ENCODE results near the gene SH3GLB2.
"Not testable (repeated sequence)": the region's sequence is repeated elsewhere in the genome, so short reads cannot be mapped to it uniquely, and the experiment has no call there.

SH3GLB2 gene

DNA sequence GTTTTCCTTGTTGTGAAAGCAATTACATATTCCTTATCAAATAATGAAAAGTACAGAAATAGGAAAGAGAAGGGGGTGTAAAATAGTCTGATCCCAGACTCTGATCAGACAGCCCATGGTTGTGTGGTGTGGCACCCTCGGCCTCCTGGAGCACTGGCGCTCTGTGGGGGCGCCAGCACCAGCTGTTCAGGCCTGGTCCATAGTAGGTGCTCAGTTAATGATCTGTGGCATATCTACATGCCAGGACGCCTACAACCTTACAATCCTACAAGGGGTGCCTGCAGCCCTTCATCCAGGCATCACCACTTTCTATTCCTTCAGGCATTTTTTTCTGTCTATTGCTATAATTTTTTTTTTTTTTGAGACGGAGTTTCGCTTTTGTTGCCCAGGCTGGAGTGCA is 24.9 kb upstream of the SH3GLB2 start:
- no peak for DNase-seq (ENCODE audit: low spot score)

DNA sequence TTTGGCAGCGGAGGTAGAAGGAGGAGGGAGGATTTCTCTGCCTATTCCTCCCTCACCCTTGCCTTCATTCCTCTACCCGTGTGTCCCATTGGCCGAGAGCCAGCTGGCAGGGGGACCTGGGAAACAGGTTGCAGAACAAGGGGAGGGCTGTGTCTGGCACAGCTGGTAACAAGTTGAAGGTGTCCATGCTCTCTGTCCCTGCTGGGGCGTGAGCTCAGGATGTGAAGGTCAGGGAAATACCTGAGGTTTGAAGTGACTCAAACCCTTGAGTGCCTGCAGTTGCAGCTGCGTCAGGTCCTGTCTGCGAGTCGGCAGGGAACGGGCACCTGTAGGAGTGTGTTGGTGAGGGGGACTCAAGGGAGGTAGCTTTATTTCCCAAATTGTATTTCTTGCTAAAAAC is 24.5 kb upstream of the SH3GLB2 start:
- no peak for DNase-seq (ENCODE audit: low spot score)

DNA sequence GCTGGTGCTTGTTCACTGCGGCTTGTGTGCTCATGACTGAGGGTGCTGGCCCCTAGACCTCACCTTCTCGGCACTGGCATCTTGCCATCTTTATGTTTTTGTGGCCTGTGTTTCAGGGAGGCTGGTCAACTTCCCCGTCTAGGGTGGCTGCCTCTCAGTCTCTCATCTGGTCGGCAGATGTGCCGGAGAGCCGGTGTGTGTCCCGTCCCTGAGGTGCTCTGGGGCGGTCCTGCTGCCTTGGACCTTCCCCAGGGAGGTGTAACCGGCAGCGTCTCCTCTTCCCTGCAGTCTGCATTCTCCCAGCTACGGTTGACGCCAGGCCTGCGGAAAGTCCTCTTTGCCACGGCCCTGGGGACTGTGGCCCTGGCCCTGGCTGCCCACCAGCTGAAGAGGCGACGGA is 13.9 kb upstream of the SH3GLB2 start:
- DNase-seq (ENCODE audit: low spot score) = no peak

DNA sequence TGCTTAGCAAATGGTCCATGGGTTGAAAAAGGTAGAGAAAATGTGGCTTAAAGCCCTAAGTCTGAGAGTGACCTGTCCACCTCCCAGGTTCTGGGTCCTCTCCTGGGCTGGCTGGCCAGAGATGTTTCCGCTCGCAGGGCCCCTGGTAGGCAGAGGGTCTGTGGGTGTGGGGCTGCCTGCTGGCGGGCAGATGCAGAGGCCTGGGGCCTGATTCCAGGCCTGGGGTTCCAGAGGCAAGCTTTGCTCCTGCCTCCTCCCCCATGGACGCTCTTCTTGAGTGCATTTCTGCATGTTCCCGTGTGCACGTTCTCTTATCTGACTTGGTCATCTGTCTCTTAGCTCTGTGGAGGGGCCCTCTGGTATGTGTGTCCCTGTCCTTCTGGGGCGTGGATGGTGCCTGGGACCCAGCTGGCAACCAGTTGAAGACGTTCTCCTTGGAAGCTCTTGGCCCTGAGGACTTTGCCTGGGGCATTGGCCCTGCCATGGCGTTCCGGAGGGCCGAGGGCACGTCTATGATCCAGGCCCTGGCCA is 12.0 kb upstream of the SH3GLB2 start:
- no peak for DNase-seq (ENCODE audit: low spot score)

DNA sequence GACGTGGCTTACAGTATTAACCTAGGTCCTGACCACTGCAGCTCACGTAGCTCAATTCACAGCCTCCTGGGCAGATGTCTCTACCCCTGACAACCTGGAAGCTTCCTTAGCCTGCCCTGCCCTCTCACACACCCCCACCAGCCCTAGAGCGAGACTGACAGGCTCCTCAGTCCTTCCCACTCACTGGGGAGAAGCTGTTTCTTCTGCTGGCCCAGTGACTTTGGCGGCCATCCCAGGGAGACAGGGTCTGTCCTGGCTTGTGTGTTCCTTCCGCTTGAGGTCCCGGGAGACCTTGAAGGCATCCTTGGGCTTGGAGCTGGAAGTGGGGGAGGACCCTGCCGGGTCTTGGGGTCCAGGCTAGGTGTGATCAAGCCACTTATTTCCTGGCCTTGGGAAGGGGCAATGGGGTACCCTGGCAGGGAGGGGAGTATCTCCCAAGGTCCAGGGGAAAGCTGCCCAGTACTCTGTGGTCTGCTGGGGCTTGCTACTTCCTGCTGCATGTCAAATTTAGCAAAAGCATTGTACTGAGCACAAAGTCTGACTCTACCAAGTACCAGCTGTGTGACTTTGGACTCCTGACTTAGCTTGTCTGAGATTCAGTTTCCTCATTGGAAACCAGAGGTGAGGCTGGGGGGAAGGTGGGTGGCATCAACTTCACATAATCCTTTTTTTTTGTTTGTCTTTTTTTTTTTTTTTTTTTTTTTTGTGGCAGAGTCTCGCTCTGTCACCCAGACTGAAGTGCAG is 10.2 kb upstream of the SH3GLB2 start:
- no peak for DNase-seq (ENCODE audit: low spot score)

DNA sequence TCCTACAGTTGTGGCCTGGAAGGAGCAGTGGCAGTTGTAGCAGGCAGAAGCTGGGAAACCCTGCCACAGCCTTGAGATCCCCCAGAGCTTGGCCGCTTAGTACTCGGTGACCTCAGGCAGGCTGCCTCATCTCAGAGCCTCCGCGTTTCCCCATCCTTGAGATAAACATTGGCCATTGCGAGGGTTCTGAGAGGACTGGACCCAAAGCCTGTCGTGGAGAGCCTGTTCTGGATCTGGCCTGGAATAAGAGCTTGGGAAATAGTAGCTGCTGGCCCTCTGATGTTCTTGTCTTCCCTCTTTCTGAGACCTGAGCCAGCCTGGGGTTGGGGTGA is 9.6 kb upstream of the SH3GLB2 start:
- no peak for DNase-seq (ENCODE audit: low spot score)

DNA sequence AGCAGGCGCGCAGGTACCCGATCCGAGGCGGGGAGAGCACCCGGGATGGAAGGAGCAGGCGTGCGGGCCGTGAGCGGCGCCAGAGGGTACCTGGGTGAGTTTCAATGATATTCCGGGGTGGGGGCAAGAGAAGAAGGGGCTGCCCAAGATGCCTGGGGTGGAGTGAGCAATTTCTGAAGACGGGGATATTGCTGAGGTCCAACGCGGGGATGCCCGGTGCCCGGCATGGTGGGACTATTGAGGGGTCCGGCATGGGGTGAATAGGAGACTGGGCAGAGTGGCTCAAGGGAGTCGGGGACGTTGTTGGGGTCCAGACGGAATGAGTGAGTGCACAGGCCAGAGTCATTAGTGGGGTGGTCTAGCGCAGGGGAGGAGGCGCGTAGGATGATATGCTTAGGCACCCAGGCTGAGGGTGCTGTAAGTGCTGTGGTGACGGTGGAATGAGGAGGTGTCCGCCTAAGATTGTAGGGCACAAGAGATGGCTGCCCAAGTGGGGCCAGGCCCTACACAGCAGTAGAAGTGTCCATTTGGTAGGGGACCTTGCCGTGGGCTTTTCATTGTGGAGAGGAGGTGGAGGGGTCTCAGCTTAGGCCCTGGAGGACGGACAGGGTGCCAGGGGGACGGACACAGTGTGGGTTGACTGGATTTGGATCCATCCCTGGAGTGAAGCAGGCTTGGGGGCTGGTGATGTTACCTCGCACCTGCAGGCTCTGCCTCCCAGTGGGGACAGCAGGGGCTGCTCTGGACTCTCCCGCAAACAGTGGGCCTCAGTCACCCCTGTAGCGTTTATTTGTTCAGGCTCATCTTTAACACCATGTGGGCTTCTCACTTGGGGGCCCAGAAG is 9.0 kb upstream of the SH3GLB2 start:
- DNase-seq (ENCODE audit: low spot score) = no peak

DNA sequence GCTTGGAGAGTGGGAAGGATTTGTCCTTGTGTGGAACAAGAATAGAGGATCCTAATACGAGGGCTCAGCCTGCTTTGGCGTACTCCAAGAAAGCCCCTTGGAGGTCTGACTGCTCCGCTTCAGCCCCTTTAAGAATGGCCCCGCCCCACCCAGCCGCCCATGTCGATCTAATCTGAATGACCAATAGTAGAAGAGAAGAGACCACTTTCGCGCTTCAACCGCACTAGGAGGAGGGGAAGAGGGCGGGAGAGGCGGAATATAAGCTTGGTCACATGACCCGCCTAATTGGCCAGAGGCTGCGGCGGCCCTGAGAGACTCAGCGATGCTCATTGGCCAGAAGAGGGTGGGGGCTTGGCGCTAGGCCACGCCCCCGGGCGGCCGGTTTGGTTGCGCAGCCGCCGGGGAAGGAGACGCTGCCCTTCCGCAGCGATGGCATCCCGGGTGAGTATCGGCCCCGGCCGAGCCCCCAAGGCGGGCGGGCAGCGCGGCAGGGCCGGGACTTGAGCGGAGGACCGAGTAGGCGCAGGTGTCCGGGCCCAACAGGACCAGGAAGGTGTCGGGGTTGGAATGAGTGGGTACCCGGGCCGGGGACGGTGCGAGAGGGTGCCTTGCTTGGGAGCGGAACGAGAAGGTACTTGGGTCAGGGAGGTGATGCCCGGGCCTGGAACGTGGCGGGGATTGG is 8.3 kb upstream of the SH3GLB2 start, which contains the start of gene MIGA2:
MIGA2 (plus strand) TSS at position 386 of the 682 bp plus-strand sequence. CDS start 3,969 bp downstream, outside the sequence.
- DNase-seq (ENCODE audit: low spot score) = peak; percentile 97

DNA sequence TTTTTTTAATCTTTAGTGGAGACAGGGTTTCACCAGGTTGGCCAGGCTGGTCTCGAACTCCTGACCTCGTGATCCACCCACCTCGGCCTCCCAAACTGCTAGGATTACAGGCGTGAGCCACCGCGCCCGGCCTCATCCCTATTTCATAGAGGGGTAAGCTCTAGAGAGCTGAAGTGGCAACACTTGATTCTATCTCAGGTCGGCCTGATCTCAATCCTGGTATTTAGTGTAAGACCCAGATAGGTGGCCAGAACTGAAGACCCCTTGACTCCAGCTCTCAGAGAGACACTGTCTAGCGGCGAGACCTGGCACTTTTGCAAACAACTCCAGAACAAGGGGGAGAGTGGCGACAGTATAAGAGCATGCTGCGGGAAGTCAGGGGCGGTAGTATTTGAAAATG is 7.7 kb upstream of the SH3GLB2 start:
- not testable (repeated sequence) for DNase-seq (ENCODE audit: low spot score)

DNA sequence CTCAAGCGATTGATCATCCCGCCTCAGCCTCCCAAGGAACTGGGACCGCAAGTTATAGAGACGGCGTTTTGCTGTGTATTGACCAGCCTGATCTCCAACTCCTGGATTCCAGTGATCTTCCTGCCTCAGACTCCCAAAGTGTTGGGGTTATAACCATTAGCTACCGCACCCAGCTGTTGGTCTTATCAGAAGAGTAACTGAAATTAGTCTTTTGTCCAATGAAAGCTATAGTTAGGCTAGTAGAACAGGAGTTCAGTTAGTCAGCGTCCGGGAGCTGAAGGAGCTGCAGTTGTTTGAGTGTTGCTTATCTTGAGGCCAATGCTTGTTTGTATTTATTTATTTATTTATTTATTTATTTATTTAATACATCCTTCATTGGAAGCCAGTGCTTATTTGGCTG is 5.1 kb upstream of the SH3GLB2 start:
- no peak for DNase-seq (ENCODE audit: low spot score)

DNA sequence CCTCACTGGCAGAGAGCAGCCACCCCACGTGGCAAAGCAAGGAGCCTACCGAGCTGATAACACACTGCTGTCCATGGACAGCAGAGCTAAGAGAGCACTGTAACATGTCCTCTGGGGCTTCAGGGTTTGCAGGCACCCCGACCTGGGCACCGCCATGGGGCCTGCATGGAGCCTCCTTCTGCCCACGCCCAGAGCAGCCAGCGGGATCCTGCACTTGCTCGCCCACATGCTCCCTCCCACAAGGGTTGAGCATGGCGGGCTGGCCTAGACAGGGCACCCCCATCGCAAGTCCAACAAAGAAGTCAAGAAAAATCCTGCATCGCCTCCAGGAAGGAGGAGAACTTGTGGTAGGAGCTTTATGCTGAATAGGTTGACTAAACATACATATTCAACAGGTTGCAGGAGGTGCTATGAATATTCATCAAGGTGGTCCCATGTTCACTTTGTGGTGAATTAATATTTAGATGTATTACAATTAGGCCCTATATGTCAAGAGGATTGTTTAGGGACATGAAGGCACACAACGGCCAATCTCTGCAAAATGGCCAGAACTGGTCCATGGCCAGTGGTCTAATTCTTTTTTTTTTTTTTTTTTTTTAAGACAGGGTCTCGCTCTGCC is 4.5 kb upstream of the SH3GLB2 start:
- no peak for DNase-seq (ENCODE audit: low spot score)

DNA sequence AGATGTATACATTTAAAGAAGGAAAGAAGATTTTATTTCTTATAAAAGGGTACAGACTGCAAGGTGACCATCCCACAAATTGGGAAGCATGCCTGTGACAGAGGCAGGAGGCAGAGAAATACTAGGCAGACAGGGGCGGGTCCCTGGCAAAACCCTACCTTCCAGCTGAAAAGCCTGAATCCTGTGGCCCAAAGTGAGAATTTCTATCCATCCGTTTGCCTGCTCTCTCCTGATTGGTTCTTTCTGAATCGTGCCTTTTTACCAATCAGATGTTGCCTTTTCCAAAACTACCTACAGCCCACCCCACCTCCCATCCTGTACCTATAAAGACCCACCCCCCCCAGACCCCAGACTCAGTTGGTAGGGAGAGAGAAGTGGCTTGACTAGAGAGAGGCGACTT is 3.4 kb upstream of the SH3GLB2 start:
- DNase-seq (ENCODE audit: low spot score) = no peak

DNA sequence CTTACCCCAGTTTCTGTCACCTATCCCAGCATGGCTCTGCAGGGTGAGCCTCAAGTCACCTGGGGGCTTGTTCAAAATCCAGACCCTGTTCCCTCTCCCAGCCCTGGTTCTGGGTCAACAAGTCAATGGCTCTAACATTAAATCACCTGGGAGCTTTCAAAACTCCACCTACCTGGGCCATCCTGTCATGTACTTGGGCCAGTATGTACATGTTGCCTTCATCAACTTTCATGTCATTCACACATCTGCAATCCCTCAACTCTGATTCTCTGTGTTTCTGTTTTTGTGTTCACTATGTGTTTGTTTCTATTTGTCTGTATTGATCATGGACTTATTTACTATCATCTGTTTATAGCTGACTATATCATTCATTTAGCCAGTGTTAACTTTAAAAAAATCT is 2.1 kb upstream of the SH3GLB2 start:
- no peak for DNase-seq (ENCODE audit: low spot score)

DNA sequence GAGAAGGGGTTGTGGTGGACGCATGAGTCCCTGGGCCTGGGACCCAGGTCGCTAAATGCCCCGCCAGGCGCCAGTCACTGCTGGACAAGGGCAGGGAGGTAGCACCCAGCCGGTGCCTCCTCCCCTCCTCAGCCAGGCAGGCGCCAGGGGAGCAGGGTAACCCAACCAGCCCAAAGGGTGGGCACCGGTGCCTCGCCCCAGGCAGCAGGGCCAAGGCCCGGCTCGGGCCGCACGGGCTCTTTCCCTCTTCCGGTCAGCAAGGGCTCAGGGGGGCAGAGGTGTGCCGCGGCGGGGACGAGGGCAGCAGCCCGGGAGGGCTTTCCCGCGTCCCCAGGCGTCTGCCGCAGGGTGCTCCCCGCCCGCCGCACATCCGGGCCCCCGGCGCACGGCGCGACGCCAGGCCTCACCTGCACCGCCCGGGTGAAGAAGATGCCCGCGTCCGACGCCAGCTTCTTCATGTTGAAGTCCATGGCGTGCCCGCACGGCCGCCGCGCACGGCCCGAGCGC is 393 bp downstream of the SH3GLB2 start:
- peak; percentile 74 for DNase-seq (ENCODE audit: low spot score)

DNA sequence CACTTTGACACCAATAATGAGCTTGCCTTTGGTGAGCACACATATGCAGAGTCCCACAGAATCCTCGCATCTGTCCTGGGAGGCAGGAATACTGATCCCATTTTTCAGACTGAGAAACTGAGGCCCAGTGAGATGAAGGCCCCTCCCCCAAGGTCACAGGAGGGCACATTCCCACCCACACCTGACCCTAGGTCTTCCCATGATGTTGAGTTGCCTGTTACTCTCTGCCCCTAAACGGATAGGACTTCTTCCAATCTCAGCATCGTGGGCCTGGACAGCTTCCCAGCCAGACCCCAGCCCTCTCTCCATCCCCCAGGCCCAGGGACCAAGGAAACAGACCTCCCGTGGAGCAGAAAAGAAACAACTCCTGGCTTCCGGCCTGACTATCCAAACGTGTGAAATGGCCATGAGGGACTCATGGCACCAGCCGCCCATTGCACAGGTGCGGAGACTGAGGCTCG is 877 bp downstream of the SH3GLB2 start:
- no peak for DNase-seq (ENCODE audit: low spot score)

DNA sequence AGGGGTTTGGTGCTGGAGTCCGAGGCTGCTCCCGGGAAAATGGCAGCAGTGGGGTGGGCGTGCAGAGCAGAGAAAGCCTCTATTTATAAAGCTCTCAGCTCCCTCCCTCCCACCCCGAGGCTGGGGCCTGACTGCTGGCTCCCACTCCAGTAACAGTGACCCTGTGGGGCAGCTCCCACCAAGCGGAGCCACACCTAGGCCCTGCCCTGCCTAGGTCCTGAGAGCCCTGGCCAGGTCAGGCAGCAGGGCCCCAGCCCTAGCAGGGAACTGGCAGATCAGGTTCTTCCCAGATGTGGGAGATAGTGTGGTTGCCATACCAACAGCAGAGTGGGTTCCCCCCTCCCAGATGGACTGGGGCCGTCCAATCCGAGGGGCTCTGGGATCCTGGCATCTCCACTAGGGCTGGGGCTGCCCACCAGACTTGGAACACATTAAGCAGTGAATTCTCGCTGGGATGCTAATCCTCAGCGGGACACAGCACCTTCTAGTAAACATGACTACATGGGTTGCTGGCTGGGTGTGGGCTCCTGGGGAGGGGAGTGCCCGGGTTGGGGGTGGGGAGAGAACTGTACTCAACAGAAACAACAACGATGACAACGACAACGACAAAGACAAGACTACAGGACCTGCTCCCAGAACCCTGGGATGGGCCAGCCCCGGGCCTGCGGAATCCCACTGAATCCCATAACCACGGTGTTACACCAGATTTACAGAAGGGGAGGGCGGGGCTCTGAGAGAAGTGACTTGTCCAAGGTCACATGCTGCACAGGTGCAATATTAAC is 1.5 kb downstream of the SH3GLB2 start:
- no peak for DNase-seq (ENCODE audit: low spot score)

DNA sequence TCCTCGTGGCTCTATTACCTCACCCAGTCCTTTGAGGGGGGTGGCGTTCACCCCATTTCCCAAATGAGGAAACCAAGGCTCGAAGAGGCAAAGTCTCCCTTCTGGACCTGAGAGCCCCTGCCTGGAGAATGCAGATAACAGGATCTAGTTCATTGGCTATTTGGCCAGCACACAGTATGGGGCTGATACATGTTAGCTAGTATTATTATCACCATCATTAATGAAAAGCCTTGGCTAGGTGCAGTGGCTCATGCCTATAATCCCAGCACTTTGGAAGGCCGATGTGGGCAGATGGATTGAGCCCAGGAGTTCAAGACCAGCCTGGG is 4.3 kb downstream of the SH3GLB2 start:
- no peak for DNase-seq (ENCODE audit: low spot score)

DNA sequence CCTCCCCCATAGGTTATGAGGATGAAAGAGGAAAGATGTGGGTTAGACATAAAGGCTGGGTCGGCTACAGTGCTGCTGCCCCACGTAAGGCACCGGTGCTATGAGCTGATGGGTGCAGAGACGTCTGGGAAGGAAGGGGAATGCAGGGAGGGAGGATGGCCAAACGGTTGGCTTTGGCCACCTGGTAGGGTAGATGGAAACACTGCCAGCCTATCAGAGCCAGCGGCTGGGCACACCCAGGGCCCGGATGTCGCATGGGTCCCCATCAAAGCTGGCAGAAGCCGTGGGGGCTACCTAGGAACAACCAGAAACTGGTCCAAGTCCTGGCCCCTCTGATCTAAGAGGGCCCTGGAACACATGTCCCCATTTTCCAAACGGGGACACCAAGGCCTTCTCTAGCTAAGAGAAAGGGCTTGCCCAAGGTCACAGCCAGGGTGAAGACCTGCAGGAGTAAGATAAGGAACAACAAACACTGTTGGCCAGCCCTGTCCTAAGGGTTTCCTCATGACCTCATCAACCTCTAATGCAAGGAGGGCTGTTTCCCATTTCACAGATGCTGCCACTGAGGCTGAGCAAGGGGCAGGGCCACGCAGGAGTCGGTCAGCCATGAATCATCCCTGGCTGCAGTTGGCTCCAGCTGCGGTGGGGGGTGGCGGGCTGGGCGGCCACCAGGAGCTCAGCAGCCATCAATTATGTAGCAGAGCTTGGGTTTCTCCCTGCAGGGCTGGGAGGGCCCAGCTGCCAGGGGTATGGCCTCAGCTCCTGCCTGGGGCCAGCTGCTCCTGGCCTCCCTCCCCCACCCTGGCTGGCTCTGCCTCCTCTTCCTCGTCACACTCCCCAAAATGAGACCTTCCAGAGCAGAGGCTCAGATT is 4.9 kb downstream of the SH3GLB2 start:
- DNase-seq (ENCODE audit: low spot score) = no peak

DNA sequence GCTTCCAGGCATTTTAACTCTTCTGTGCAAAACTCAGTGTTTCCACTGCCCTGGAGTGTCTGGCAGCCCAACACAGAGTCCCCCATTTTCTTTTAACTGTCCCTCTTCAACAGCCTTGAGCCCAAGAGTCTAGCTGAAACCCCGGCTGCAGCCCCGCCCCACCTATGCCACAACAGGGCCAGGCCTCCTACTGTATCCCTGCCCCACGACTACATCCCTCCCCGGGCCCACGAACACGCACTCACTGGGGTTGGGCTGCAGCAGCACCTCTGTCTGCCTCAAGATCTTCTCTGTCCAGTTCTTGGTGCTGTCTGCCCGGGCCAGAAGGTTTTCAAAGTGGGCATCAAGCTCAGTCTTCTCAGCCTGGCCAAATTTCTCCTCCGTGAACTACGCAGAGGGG is 6.1 kb downstream of the SH3GLB2 start:
- no peak for DNase-seq (ENCODE audit: low spot score)

DNA sequence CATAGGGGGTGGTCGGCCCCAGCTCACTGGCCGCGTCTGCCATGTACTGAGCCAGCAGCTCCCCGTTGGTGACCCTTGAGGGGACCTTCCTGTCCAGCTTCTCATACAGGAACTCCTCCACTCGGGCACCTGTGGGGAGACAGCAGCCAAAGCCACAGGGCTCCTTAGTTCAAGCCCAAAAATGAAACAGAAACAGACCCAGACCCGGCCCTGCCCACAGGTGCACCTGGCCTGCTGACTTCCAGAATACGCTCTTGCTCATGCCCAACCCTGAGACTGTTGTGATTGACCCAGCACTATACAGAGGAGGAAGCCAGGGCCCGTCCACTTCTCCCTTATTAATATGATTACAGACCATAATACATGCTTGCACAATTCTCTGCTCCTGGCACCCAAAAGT is 7.0 kb downstream of the SH3GLB2 start:
- no peak for DNase-seq (ENCODE audit: low spot score)

All from CD4-positive, alpha-beta T cell treated with Interleukin-6 at 100 ng/mL for 8 hours (primary cell).